Rectal smooth muscle tissue (tissue), 1 donor: ENCODE results near the gene SLC12A7.

Source experiments
- H3K27ac ChIP-seq: one replicate; pipeline ENCODE4 v1.7.0; 2013; ENCODE audit warnings: low read depth, low read length, inconsistent platforms
- H3K27me3 ChIP-seq: one replicate; pipeline ENCODE4 v1.7.0; 2013; ENCODE audit warnings: low read length; ENCODE audit not compliant: control insufficient read depth, insufficient read depth
- H3K36me3 ChIP-seq: one replicate; pipeline ENCODE4 v1.7.0; 2013; ENCODE audit warnings: low read length; ENCODE audit not compliant: control insufficient read depth, insufficient read depth
- H3K4me1 ChIP-seq: one replicate; pipeline ENCODE4 v1.7.0; 2013; ENCODE audit warnings: low read length; ENCODE audit not compliant: control insufficient read depth, insufficient read depth
- H3K4me3 ChIP-seq: one replicate; pipeline ENCODE4 v1.7.0; 2013; ENCODE audit warnings: low read length
- H3K9ac ChIP-seq: one replicate; pipeline ENCODE4 v1.7.0; 2013; ENCODE audit warnings: low read length

The SLC12A7 gene

GRCh38 chr5:1035421-1036405, 76.2 kb downstream of the SLC12A7 start:
- H3K27me3 ChIP-seq: no peaks in the 10 kb centered on the region
- no peak overlapping the region for H3K4me3 ChIP-seq
- no peaks in the 10 kb centered on the region for H3K36me3 ChIP-seq

DNA sequence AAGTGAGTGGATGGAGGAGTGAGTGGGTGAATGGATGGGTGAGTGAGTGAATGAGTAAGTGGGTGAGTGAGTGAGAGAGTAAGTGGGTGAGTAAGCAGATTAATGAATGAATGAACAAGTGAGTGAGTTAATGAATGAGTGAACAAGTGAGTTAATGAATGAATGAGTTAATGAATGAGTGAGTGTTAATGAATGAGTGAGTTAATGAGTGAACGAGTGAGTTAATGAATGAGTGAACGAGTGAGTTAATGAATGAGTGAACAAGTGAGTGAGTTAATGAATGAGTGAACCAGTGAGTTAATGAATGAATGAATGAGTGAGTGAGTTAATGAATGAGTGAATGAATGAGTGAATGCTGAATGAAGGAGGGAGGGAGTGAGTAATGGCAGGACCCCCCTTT, 76.9 kb downstream of the SLC12A7 start:
- no peak overlapping the region for H3K9ac ChIP-seq
- H3K27ac ChIP-seq: no peak overlapping the region
- H3K4me1 ChIP-seq: no peaks in the 10 kb centered on the region
- H3K4me3 ChIP-seq: no peak overlapping the region
- H3K36me3 ChIP-seq: no peaks in the 10 kb centered on the region
- H3K27me3 ChIP-seq: no peaks in the 10 kb centered on the region

More at GRCh38 chr5:1035421-1036405, 76.2 kb downstream of the SLC12A7 start:
- H3K9ac ChIP-seq: no peak overlapping the region
- no peak overlapping the region for H3K27ac ChIP-seq
- H3K4me1 ChIP-seq: no peaks in the 10 kb centered on the region

GRCh38 chr5:1034421-1034905, 77.4 kb downstream of the SLC12A7 start:
- Histone ChIP-seq H3K36me3 (no peaks in the 10 kb centered on the region), H3K27ac (no peak overlapping the region), H3K27me3 (no peaks in the 10 kb centered on the region), H3K4me3 (no peak overlapping the region), H3K4me1 (no peaks in the 10 kb centered on the region), H3K9ac (no peak overlapping the region)

GRCh38 chr5:1033606-1034420, 78.0 kb downstream of the SLC12A7 start:
- no peak overlapping the region for H3K27ac ChIP-seq

DNA sequence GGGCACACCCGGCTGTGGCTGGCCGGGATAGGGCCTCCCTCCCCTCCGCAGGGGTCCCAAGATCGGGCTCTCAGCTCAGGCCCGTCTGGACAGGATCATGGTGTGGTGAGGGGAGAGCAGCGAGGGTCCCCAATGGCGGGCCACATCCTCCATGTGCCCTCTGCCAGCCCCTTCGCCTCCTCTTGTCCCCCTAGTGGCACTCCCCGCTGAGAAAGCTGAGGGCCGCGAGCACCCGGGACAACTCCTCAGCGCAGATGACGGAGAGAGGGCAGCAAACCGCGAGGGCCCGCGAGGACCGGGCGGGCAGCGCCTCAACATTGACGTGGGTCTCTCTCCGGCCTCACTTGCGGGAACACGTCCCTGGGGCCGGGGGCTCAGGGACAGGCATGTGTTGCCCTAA, 78.7 kb downstream of the SLC12A7 start:
- Histone ChIP-seq H3K36me3 (no peaks in the 10 kb centered on the region), H3K9ac (no peak overlapping the region), H3K4me1 (no peaks in the 10 kb centered on the region), H3K27me3 (no peaks in the 10 kb centered on the region), H3K4me3 (no peak overlapping the region), H3K27ac (no peak overlapping the region)

More at GRCh38 chr5:1033606-1034420, 78.0 kb downstream of the SLC12A7 start:
- Histone ChIP-seq H3K27me3 (no peaks in the 10 kb centered on the region), H3K4me1 (no peaks in the 10 kb centered on the region), H3K36me3 (no peaks in the 10 kb centered on the region), H3K9ac (no peak overlapping the region), H3K4me3 (no peak overlapping the region)

- H3K4me3 ChIP-seq: no peak overlapping the region
- H3K4me1 ChIP-seq: no peaks in the 10 kb centered on the region
- H3K36me3 ChIP-seq: no peaks in the 10 kb centered on the region
- no peaks in the 10 kb centered on the region for H3K27me3 ChIP-seq
- no peak overlapping the region for H3K9ac ChIP-seq
- H3K27ac ChIP-seq: no peak overlapping the region
Observed at GRCh38 chr5:1032551-1033027, 79.3 kb downstream of the SLC12A7 start.

GRCh38 chr5:1032011-1032410, 79.9 kb downstream of the SLC12A7 start:
- Histone ChIP-seq H3K4me1 (no peaks in the 10 kb centered on the region), H3K27me3 (no peaks in the 10 kb centered on the region), H3K36me3 (no peaks in the 10 kb centered on the region), H3K9ac (no peak overlapping the region), H3K4me3 (no peak overlapping the region), H3K27ac (no peak overlapping the region)

- no peak overlapping the region for H3K9ac ChIP-seq
- no peak overlapping the region for H3K4me3 ChIP-seq
- no peak overlapping the region for H3K27ac ChIP-seq
- no peaks in the 10 kb centered on the region for H3K36me3 ChIP-seq
- no peaks in the 10 kb centered on the region for H3K27me3 ChIP-seq
- no peaks in the 10 kb centered on the region for H3K4me1 ChIP-seq
Observed at GRCh38 chr5:1031306-1031959, 80.4 kb downstream of the SLC12A7 start.

GRCh38 chr5:1030801-1031271, 81.0 kb downstream of the SLC12A7 start:
- H3K27me3 ChIP-seq: no peaks in the 10 kb centered on the region
- H3K9ac ChIP-seq: no peak overlapping the region

DNA sequence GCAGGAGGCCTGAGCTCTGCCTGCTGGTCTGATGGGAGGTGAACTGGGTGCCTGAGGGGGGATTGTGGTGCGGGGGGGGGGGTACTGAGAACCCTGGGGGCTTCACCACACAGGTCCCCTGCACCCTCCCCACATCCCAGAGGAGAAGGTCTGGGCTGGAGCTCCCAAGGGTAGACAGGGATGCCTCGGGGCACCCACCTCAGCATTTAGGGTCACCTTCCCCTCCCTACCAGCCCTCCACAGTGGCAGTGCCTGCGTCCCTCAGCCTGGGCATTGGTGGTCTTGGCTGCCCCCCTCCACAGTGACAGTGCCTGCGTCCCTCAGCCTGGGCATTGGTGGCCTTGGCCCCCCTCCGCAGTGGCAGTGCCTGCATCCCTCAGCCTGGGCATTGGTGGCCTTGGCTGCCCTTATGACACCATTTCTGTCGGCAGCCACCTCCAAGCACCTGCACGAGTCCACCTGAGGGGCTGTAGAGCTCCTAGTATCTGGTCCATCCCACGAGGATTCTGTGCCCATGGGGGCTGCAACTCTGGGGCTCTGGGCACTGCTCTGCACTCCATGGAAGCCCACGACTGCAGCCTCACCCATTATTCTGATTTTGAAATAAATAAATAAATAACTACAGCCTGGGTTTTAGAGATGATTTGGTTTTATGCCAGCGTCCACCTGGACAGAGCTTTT, 81.8 kb downstream of the SLC12A7 start:
- H3K4me1 ChIP-seq: no peaks in the 10 kb centered on the region
- no peak overlapping the region for H3K27ac ChIP-seq
- H3K36me3 ChIP-seq: no peaks in the 10 kb centered on the region
- no peak overlapping the region for H3K9ac ChIP-seq
- no peak overlapping the region for H3K4me3 ChIP-seq
- no peaks in the 10 kb centered on the region for H3K27me3 ChIP-seq

More at GRCh38 chr5:1030801-1031271, 81.0 kb downstream of the SLC12A7 start:
- Histone ChIP-seq H3K4me3 (no peak overlapping the region), H3K27ac (no peak overlapping the region), H3K4me1 (no peaks in the 10 kb centered on the region), H3K36me3 (no peaks in the 10 kb centered on the region)

GRCh38 chr5:1029282-1029944, 82.5 kb downstream of the SLC12A7 start:
- no peaks in the 10 kb centered on the region for H3K27me3 ChIP-seq
- no peak overlapping the region for H3K9ac ChIP-seq
- H3K4me3 ChIP-seq: no peak overlapping the region
- no peak overlapping the region for H3K27ac ChIP-seq
- H3K36me3 ChIP-seq: no peaks in the 10 kb centered on the region
- H3K4me1 ChIP-seq: no peaks in the 10 kb centered on the region
